ENCODE measurements around the gene MYEOV. TPM values are rescaled to one million over a fixed set of nuclear protein-coding genes. Genes with fewer than 3 reads are reported as not detected.

The MYEOV gene
- total and polyA plus RNA-seq, 2 donors (not counting 1 experiment from before 2014, with no cell fraction given), result 0.72 TPM; not detected in 1

- Histone ChIP-seq H3K79me2 (ENCODE audit: control insufficient read depth, insufficient read depth, low read length) (no peaks in the 10 kb centered on the region), H3K27ac (ENCODE audit: low read length in 2 of 2) (peak overlapping the region; percentile 95 to 99), H3K36me3 (replicated peaks in 1 of 2; ENCODE audit: control extremely low read depth in 1 of 2, control insufficient read depth in 1 of 2, extremely low read depth in 1 of 2, insufficient read depth in 2 of 2, low read length in 1 of 2) (no peaks in the 10 kb centered on the region), H4K20me1 (ENCODE audit: control insufficient read depth, insufficient read depth, low read length, poor library complexity, severe bottlenecking) (no peaks in the 10 kb centered on the region), H3K27me3 (replicated peaks in 1 of 4; ENCODE audit: control extremely low read depth in 1 of 4, control insufficient read depth in 3 of 4, insufficient read depth in 4 of 4, low read length in 3 of 4) (no peaks in the 10 kb centered on the region), H3K4me1 (ENCODE audit: control insufficient read depth in 2 of 2, insufficient read depth in 2 of 2, low read length in 2 of 2) (peaks cover 66 to 75% of the 10 kb centered on the region in 2 donors), H3K9me3 (ENCODE audit: control extremely low read depth in 1 of 3, control insufficient read depth in 2 of 3, insufficient read depth in 1 of 3, low read length in 2 of 3) (peaks cover 0 to 10% (median 2%) of the 10 kb centered on the region in 3 donors), H3K4me2 (replicated peaks; ENCODE audit: low read depth, low read length, poor library complexity, severe bottlenecking) (peak overlapping the region; percentile 95), H2AFZ (ENCODE audit: insufficient read depth, low read depth, low read length, poor library complexity, severe bottlenecking) (no peak overlapping the region), H3K4me3 (ENCODE audit: control extremely low read depth in 1 of 5, extremely low read depth in 1 of 5, insufficient read depth in 1 of 5, low read depth in 2 of 5, low read length in 4 of 5) (peak overlapping the region in 3 of 5 experiments; percentile 41 to 60 (median 45)), H3K9ac (ENCODE audit: low read length) (peak overlapping the region; percentile 76)
- POLR2A ChIA-PET, result interaction anchor here (0.6 to 1.0 kb wide), 3 partner anchors 333 to 347 kb away, joined by 3 read pairs; no protein-coding TSS in a partner anchor
- Mint-ChIP-seq H3K27ac (peak overlapping the region; percentile 93), H3K4me3 (peak overlapping the region; percentile 85), H3K4me1 (peaks cover 78% of the 10 kb centered on the region), H3K9me3 (ENCODE audit: insufficient read depth) (no peaks in the 10 kb centered on the region), H3K27me3 (no peaks in the 10 kb centered on the region)
- ATAC-seq (ENCODE audit: low read depth) (no peak), DNase-seq (peak; percentile 69)
- intact Hi-C loops (cut with micrococcal nuclease), result loop anchor here (5.0 to 10.0 kb wide), 2 partner anchors 379 to 454 kb away; partner anchors contain the start of genes CPT1A and LTO1
- CTCF ChIA-PET, result interaction anchor here (1.2 to 2.6 kb wide), 3 partner anchors 10 to 346 kb away, joined by 3 to 19 read pairs (median 10); no protein-coding TSS in a partner anchor
- WGBS (ENCODE audit: insufficient coverage), result 42% methylated on average over 16 of the region's 18 CpGs
- TF ChIP-seq EZH2 (IDR thresholded peaks at IDR 0.05; ENCODE audit: borderline replicate concordance, insufficient read depth, low read depth, low read length, poor library complexity, severe bottlenecking), result no peak
- TF ChIP-seq, protein P1, sequence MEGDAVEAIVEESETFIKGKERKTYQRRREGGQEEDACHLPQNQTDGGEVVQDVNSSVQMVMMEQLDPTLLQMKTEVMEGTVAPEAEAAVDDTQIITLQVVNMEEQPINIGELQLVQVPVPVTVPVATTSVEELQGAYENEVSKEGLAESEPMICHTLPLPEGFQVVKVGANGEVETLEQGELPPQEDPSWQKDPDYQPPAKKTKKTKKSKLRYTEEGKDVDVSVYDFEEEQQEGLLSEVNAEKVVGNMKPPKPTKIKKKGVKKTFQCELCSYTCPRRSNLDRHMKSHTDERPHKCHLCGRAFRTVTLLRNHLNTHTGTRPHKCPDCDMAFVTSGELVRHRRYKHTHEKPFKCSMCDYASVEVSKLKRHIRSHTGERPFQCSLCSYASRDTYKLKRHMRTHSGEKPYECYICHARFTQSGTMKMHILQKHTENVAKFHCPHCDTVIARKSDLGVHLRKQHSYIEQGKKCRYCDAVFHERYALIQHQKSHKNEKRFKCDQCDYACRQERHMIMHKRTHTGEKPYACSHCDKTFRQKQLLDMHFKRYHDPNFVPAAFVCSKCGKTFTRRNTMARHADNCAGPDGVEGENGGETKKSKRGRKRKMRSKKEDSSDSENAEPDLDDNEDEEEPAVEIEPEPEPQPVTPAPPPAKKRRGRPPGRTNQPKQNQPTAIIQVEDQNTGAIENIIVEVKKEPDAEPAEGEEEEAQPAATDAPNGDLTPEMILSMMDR (IDR thresholded peaks at IDR 0.05), result no peak
These were observed 2.3 kb downstream of the MYEOV start for GRCh38 chr11:69295995-69296889.
